Central memory CD8-positive, alpha-beta T cell (primary cell): ENCODE measurements around the gene STAT3.
"Not testable (repeated sequence)": the region's sequence is repeated elsewhere in the genome, so short reads cannot be mapped to it uniquely, and the experiment has no call there.

Experiments used
- ATAC-seq: fragments of 150-1000 bp; cut with Tn5 transposase; replicated peaks from 2 replicates; pipeline ENCODE4 v1.10.0; 2022; ENCODE audit warnings: mild to moderate bottlenecking, moderate FRiP score, moderate number of reproducible peaks; ENCODE audit not compliant: poor library complexity, severe bottlenecking; ENCODE audit errors: extremely low read depth
- DNase-seq, 2 donors: peaks; one replicate each; pipeline ENCODE4 v3.0.0; 2021; ENCODE audit warnings: low spot score in 2 of 2
- H3K27ac Mint-ChIP-seq: one replicate; pipeline ENCODE4 v1.8.0; 2022; ENCODE audit warnings: low read depth, mild to moderate bottlenecking, moderate library complexity, mixed read lengths
- H3K27me3 Mint-ChIP-seq: one replicate; pipeline ENCODE4 v1.8.0; 2022; ENCODE audit warnings: mixed read lengths
- H3K36me3 Mint-ChIP-seq: one replicate; pipeline ENCODE4 v1.8.0; 2022; ENCODE audit warnings: mild to moderate bottlenecking, moderate library complexity, mixed read lengths; ENCODE audit not compliant: insufficient read depth
- H3K4me1 Mint-ChIP-seq: one replicate; pipeline ENCODE4 v1.8.0; 2022; ENCODE audit warnings: mixed read lengths
- H3K4me3 Mint-ChIP-seq: one replicate; pipeline ENCODE4 v1.8.0; 2022; ENCODE audit warnings: mild to moderate bottlenecking, moderate library complexity, mixed read lengths
- H3K9me3 Mint-ChIP-seq: one replicate; pipeline ENCODE4 v1.8.0; 2022; ENCODE audit warnings: mixed read lengths

The STAT3 gene

DNA sequence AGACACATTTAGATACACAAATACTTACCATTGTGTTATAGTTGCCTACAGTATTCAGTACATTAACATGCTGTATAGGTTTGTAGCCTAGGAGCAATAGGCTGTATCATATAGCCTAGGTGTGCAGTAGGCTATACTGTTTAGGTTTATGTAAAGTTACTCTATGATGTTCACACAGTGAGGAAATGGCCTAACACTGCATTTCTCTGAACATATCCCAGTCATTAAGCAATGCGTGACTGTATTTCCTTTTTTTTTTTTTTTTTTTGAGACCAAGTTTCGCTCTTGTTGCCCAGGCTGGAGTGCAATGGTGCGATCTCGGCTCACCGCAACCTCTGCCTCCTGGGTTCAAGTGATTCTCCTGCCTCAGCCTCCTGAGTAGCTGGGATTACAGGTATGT is 29.7 kb upstream of the STAT3 start:
- not testable (repeated sequence) for H3K9me3 Mint-ChIP-seq, DNase-seq, ATAC-seq, H3K27ac Mint-ChIP-seq, H3K36me3 Mint-ChIP-seq, H3K4me3 Mint-ChIP-seq
- Mint-ChIP-seq H3K27me3 (peaks cover 28% of the 10 kb centered on the region), H3K4me1 (peaks cover 12% of the 10 kb centered on the region)

DNA sequence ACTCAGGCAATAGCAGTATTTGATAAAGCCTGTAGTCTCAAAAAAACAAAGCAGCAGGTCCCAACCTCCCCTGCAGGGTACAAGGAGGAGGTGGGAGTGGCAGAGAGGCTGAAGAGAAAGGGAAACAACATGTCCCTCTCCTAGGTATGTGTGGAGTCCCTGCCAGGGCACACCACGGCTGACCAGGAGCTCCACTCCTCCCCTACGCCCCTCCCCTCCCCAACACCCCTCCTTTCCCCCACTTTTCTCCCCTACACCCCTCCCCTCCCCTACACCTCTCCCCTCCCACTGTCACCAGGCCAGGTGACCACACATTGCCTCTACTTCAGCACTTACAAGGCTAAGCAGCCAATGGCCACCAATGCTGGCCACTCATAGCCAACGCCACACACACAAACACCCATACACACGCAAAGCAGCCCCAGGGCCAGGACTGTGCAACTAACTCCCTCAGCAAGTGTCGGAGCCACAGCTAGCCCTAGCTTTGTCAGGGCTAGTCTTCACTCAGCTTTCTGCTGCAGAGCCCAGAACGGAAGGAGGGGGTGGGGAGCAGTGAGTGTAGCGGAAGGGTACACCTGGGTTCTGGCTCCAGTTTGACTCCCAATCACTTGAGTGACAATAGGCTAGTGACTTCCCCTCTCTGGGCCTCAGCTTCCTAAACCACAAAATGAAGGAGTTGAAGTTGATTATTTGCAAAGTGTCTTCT is 26.6 kb upstream of the STAT3 start:
- no peak overlapping the region for H3K27ac Mint-ChIP-seq

DNA sequence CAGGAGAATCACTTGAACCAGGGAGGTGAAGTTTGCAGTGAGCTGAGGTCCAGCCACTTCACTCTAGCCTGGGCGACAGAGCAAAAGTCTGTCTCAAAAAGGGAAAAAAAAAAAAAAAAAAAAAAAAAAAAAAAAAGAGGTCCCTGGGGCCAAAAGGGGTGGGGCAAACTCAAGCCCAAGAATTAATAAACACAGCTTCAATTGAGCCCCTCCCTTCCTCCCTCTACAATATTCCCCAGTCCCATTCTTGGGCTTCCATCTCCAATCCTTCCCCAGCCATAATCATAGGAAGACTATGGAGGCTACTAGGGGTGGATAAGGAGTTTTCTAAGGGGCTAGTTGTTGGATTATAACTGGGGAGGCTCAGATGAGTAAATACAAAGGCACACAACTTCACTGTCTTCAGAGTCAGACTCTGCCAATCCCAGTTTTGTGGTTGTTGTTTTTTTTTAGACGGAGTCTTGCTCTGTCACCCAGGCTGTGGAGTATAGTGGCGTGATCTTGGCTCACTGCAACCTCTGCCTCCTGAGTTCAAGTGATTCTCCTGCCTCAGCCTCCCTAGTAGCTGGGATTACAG is 25.3 kb upstream of the STAT3 start:
- Mint-ChIP-seq H3K27ac (no peak overlapping the region), H3K4me1 (peaks cover 6% of the 10 kb centered on the region), H3K4me3 (no peak overlapping the region), H3K27me3 (no peaks in the 10 kb centered on the region), H3K36me3 (no peaks in the 10 kb centered on the region), H3K9me3 (no peaks in the 10 kb centered on the region)
- ATAC-seq = no peak
- no peak for DNase-seq

More for the DNA sequence above, 26.6 kb upstream of the STAT3 start:
- DNase-seq (no peak), ATAC-seq (peak; percentile 52)
- Mint-ChIP-seq H3K27me3 (no peaks in the 10 kb centered on the region), H3K36me3 (peaks cover 1% of the 10 kb centered on the region), H3K9me3 (no peaks in the 10 kb centered on the region), H3K4me3 (peak overlapping the region; percentile 8), H3K4me1 (peaks cover 6% of the 10 kb centered on the region)

DNA sequence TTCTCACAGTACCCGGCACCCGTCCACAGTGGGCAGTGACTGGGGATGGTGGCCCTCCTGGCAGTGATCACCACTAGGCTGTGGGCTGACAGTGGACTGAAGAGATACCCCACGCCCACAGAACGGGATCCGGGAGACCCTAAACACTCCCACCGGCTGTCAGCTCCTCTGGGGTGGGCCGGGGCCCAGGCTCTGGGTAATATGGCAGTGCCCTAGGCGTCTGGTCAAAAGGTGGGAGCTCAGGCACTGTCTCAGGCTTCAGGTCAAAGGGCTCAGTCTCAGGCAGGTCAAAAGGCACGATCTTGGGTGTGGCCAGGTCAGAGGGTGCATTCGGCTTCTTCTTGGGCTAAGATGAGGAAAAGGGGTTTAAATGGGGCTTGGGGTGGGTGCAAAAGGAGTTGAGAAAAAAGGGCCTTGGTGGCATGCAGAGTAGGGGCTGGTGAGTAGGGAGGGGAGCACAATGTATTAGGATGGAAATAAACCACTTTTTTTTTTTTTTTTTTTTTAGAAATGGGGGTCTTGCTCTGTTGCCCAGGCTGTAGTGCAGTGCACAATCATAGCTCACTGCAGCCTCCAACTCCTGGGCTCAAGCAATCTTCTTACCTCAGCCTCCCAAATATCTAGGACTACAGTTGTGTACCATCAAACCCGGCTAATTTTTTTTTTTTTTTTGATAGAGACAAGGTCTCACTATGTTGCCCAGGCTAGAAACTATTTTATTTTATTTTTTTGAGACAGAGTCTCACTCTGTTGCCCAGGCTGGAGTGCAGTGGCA is 23.9 kb upstream of the STAT3 start:
- Mint-ChIP-seq H3K9me3 (no peaks in the 10 kb centered on the region), H3K27ac (no peak overlapping the region), H3K4me3 (no peak overlapping the region), H3K36me3 (no peaks in the 10 kb centered on the region), H3K27me3 (no peaks in the 10 kb centered on the region), H3K4me1 (peaks cover 12% of the 10 kb centered on the region)
- no peak for DNase-seq
- no peak for ATAC-seq

DNA sequence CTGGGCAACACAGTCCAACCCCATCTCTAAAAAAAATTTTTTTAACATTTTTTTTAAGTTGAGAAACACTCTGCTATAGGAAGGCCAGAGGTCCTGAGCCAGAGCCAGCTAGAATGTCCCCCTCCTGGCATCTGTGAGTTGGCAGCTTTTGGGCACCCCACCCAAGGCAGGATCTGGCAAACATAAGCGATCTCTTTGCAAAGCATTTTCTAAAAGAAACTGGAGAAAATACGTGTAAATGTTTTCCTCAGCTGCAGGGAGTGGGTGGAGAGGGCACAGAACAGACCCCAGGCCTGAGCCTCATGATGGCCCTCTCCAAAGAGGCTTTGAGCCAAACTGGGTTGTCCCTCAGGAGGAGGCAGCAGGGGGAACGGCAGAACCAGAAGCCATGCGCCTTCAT is 23.1 kb upstream of the STAT3 start:
- H3K9me3 Mint-ChIP-seq = no peaks in the 10 kb centered on the region
- no peaks in the 10 kb centered on the region for H3K36me3 Mint-ChIP-seq
- ATAC-seq = no peak
- H3K27me3 Mint-ChIP-seq = no peaks in the 10 kb centered on the region
- H3K4me1 Mint-ChIP-seq = peaks cover 12% of the 10 kb centered on the region
- no peak overlapping the region for H3K27ac Mint-ChIP-seq
- DNase-seq = no peak
- no peak overlapping the region for H3K4me3 Mint-ChIP-seq

DNA sequence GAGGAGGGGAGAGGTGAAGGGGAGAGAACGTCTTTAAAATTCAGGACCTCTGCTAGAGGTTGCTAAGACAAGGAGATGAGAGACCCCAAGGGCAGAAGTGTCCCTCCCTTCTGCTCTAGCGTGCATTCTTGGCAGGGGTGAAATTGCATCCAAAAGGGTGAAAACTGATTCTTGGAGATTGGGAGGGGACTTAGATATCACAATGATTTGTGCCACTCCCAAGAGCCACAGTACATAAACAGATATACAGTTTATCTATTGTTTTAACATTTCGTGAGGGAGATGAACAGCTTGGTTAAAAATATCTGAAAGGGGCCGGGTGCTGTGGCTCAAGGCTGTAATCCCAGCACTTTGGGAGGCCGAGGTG is 22.1 kb upstream of the STAT3 start:
- no peak for ATAC-seq
- H3K9me3 Mint-ChIP-seq = no peaks in the 10 kb centered on the region

DNA sequence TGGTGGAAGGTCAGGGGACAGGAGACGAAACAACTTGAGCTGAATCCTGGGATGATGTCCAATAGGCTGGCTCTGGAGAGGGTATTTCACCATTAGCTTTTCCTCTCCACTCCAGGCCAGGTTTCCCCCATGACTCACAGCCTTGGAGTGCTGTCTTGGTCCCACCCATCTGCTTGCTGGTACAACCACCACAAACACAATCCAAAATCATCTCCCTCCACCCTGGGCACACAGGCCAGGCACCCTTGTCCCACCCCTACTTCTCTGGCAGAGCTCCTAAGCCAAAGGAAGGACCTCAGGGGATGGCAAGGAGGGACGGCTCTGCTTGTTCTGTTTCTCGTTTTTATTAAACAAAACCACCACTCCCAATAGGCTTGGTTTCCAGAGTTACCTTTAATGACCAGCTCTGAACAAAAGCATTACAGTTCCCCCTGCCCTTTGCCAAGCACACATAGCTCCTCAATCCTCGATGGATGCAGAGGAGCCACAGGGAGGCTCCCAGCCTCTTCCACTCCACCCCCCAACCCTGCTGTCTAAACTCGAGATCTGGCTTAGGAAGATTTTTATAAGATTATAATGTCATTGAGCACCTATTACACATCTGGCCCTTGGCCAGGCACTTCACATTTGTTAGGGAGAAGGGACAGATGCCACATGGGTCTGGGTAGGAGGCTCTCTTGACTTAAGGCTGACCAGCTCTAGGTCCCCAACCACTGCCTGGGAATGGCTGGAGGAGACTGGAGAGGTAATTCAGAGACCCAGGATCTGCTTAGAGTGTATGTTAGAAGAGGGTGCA is 21.5 kb upstream of the STAT3 start:
- H3K9me3 Mint-ChIP-seq = no peaks in the 10 kb centered on the region
- DNase-seq (no peak), ATAC-seq (no peak)
- no peaks in the 10 kb centered on the region for H3K36me3 Mint-ChIP-seq
- H3K4me3 Mint-ChIP-seq = no peak overlapping the region
- no peak overlapping the region for H3K27ac Mint-ChIP-seq
- H3K4me1 Mint-ChIP-seq = peaks cover 6% of the 10 kb centered on the region
- no peaks in the 10 kb centered on the region for H3K27me3 Mint-ChIP-seq

More for the DNA sequence above, 22.1 kb upstream of the STAT3 start:
- DNase-seq = no peak
- Mint-ChIP-seq H3K27ac (no peak overlapping the region), H3K27me3 (no peaks in the 10 kb centered on the region), H3K4me1 (peaks cover 12% of the 10 kb centered on the region), H3K36me3 (no peaks in the 10 kb centered on the region), H3K4me3 (no peak overlapping the region)

DNA sequence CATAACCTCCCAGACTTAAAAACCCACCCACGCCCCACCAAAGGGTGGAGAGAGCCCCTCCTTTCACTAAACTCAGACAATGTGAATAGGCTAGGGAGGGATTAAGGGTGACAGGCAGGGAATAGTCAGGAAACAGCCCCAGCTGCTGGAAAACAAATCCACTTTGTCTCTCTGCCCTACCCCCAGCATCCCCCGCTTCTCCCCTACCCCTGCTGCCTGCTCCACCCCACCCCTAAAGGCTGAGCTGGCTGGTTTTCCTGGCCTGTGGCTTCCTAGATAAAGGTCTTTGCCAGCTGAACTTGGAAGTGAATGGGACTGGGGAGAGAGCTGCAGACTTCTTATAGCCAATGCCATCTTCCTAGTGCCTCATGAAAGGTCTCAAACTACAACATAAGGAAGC is 19.8 kb upstream of the STAT3 start:
- H3K27ac Mint-ChIP-seq = no peak overlapping the region
- no peak overlapping the region for H3K4me3 Mint-ChIP-seq
- peaks cover 6% of the 10 kb centered on the region for H3K4me1 Mint-ChIP-seq
- no peaks in the 10 kb centered on the region for H3K9me3 Mint-ChIP-seq
- DNase-seq (no peak), ATAC-seq (no peak)
- H3K27me3 Mint-ChIP-seq = no peaks in the 10 kb centered on the region
- H3K36me3 Mint-ChIP-seq = no peaks in the 10 kb centered on the region

DNA sequence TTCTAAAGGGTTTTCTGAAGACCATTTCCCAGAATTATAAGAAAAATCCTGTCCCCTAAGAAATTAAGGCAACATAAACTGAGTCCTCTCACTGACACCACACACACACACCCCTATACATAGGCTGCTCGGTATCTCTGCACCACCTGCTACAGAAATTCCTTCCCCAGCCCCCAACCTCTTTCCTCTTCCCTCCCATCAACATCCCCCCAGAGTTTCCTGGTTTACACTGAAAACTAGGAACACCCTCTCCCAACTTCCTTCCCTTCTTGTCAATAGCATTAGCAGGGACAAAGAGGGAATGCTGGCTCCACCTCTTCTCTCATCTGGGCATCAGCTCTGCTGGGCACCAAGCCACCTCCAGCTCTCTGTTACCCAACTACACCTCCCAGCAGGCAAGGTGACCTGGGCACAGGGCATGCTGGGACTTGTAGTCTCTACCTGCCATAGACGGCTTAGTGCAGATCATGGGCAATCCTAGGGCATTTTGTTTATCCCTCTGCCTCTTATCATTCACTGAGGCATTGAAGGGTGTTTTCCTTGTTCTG is 19.1 kb upstream of the STAT3 start:
- H3K27me3 Mint-ChIP-seq = no peaks in the 10 kb centered on the region
- DNase-seq (peak; percentile 24 to 33), ATAC-seq (peak; percentile 92)
- no peaks in the 10 kb centered on the region for H3K36me3 Mint-ChIP-seq
- H3K4me1 Mint-ChIP-seq = peaks cover 6% of the 10 kb centered on the region
- H3K4me3 Mint-ChIP-seq = no peak overlapping the region
- no peak overlapping the region for H3K27ac Mint-ChIP-seq
- no peaks in the 10 kb centered on the region for H3K9me3 Mint-ChIP-seq

DNA sequence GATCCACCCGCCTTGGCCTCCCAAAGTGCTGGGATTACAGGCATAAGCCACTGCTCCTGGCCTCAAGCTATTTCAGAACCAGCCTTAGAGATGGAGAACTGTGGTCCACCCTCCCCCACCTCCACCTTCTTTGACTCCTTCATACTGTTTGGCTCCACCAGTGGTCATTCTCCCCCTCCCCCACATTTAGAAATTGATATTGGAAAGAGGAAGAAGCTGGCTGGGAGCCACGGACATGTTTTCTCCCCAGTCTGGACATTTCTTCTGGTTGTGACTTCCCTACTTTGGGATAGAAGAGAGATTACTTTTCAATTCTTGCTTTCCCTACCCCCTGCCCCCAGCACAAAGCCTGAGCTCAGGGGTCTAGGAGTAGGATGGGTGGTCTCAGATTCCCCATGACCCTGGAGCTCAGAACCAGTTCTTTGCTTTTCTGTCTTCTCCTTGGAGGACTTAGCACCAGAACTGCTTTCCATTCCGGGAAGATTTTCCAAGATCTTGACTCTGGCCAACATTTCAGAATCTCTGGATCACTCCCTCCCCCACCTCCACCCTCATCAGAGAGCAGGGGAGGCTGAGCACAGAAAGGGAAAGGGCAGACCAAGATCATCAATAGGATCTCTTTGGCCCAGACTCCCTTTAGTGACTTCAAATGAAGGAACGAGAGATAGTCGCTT is 18.5 kb upstream of the STAT3 start:
- ATAC-seq = no peak
- H3K36me3 Mint-ChIP-seq = no peaks in the 10 kb centered on the region
- no peak for DNase-seq
- no peaks in the 10 kb centered on the region for H3K27me3 Mint-ChIP-seq
- peaks cover 6% of the 10 kb centered on the region for H3K4me1 Mint-ChIP-seq
- H3K4me3 Mint-ChIP-seq = no peak overlapping the region
- no peaks in the 10 kb centered on the region for H3K9me3 Mint-ChIP-seq
- no peak overlapping the region for H3K27ac Mint-ChIP-seq

DNA sequence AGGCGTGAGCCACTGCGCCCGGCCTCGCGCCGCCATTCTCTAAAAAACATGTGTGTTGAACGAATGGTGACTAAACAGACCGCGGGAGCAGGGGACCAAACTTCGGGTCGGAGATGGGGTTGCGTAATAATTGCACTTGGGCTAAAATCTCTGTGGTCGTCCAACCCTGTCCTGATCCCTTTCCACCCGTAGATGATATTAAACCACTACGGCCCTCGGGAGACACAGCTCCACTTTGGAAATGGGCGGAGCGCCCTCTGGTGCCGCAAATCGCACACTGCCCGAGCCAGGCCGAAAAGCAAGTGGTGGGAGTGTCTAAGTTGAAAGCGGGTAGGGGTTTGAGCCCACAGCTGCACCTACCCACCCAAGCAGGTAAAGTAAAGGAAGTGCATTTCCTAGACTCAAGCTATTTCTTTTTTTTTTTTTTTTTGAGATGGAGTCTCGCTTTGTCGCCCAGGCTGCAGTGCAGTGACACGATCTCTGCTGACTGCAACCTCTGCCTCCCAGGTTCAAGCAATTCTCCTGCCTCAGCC is 17.8 kb upstream of the STAT3 start:
- no peaks in the 10 kb centered on the region for H3K27me3 Mint-ChIP-seq
- peaks cover 6% of the 10 kb centered on the region for H3K4me1 Mint-ChIP-seq
- H3K9me3 Mint-ChIP-seq = no peaks in the 10 kb centered on the region
- H3K4me3 Mint-ChIP-seq = no peak overlapping the region
- DNase-seq (peak; percentile 65 to 81), ATAC-seq (peak; percentile 67)
- H3K36me3 Mint-ChIP-seq = no peaks in the 10 kb centered on the region
- no peak overlapping the region for H3K27ac Mint-ChIP-seq

DNA sequence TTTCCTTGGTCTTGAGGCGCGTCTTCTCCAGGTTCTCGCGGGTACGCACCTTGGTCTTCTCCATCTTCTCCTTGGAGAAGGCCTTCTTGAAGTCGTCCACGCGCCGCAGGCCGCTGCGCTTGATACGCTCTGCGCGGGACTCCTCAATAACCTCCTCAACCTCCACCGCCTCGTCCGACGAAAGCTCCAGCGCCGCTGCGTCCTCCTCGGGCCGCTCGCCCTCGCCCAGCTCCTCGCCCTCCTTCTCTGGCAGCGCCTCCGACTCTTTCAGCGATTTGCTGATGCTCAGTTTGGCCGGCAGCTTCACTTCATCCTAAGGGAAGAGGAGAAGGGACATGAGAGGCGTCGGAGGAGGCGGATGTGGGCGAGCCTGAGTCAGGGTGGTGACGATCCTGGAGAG is 16.8 kb upstream of the STAT3 start:
- DNase-seq (no peak), ATAC-seq (no peak)
- H3K9me3 Mint-ChIP-seq = no peaks in the 10 kb centered on the region
- H3K27me3 Mint-ChIP-seq = no peaks in the 10 kb centered on the region
- H3K36me3 Mint-ChIP-seq = no peaks in the 10 kb centered on the region
- no peak overlapping the region for H3K27ac Mint-ChIP-seq
- no peak overlapping the region for H3K4me3 Mint-ChIP-seq
- peaks cover 12% of the 10 kb centered on the region for H3K4me1 Mint-ChIP-seq
